Vagina (tissue), 2 donors: ENCODE data around the gene SLC39A11.

Experiments used
- POLR2A ChIP-seq, 2 donors: fragments of 450-650 bp; IDR thresholded peaks; one replicate each; pipeline ENCODE4 v1.6.1; 2017; ENCODE audit warnings: antibody characterized with exemption in 2 of 2, mild to moderate bottlenecking in 2 of 2, moderate library complexity in 2 of 2
- POLR2AphosphoS5 ChIP-seq, 2 donors: sonication (generic); formaldehyde crosslinking; IDR thresholded peaks; one replicate each; pipeline ENCODE4 v1.9.0; 2017; ENCODE audit warnings: antibody characterized with exemption in 2 of 2, mild to moderate bottlenecking in 2 of 2, low read depth in 1 of 2; ENCODE audit not compliant: insufficient read depth in 1 of 2
- TF ChIP-seq, protein P1 (sequence below), 3 experiments: fragments of 450-650 bp in 2 of 3; fragments of 200-600 bp in 1 of 3; sonication (generic) in 1 of 3; IDR thresholded peaks; one replicate each; pipeline ENCODE4 v1.5.1; 2017 to 2019; ENCODE audit warnings: antibody characterized with exemption in 3 of 3, mild to moderate bottlenecking in 2 of 3, moderate library complexity in 2 of 3

DNA sequence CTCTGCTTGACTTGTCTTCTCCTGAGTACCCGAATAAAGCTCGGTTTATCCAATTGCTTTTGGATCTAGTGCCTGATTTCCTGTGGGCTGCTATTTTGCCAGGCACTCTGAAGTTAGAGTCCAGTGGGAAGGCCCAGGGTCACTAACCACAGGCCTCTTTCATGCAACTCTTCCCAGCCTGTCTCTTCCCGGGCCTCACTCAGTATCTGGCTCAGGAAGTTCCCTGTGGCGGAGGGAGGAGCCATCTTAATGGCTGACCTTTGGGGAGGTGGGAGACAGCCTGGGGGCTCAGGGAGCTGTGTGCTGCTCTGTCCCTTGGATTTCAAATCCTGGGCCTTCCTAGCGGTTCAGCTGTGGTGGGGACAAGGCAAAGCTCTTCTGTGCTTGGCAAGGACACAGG, 328.5 kb downstream of the SLC39A11 start:
- TF ChIP-seq, protein P1, sequence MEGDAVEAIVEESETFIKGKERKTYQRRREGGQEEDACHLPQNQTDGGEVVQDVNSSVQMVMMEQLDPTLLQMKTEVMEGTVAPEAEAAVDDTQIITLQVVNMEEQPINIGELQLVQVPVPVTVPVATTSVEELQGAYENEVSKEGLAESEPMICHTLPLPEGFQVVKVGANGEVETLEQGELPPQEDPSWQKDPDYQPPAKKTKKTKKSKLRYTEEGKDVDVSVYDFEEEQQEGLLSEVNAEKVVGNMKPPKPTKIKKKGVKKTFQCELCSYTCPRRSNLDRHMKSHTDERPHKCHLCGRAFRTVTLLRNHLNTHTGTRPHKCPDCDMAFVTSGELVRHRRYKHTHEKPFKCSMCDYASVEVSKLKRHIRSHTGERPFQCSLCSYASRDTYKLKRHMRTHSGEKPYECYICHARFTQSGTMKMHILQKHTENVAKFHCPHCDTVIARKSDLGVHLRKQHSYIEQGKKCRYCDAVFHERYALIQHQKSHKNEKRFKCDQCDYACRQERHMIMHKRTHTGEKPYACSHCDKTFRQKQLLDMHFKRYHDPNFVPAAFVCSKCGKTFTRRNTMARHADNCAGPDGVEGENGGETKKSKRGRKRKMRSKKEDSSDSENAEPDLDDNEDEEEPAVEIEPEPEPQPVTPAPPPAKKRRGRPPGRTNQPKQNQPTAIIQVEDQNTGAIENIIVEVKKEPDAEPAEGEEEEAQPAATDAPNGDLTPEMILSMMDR (IDR thresholded peaks at IDR 0.05), result no peak
- TF ChIP-seq POLR2AphosphoS5 (IDR thresholded peaks at IDR 0.05; ENCODE audit: insufficient read depth in 1 of 2, low read depth in 1 of 2), result no peak
- no peak for TF ChIP-seq POLR2A (IDR thresholded peaks at IDR 0.05)
